Tibial nerve (tissue), 4 donors: ENCODE results near the gene FBF1.
"Not testable (repeated sequence)": the region's sequence is repeated elsewhere in the genome, so short reads cannot be mapped to it uniquely, and the experiment has no call there.

Experiments
- CTCF ChIP-seq, 5 experiments: fragments of 200-600 bp in 3 of 5; fragments of 450-650 bp in 2 of 5; sonication (generic) in 3 of 5; IDR thresholded peaks; one replicate each; pipeline ENCODE4 v1.5.1; 2016 to 2019; ENCODE audit warnings: antibody characterized with exemption in 5 of 5, mild to moderate bottlenecking in 3 of 5, moderate library complexity in 2 of 5
- EP300 ChIP-seq, 2 donors: sonication (generic); formaldehyde crosslinking; IDR thresholded peaks; one replicate each; pipeline ENCODE4 v1.6.1; 2017; ENCODE audit warnings: antibody characterized with exemption in 2 of 2, mild to moderate bottlenecking in 1 of 2

GRCh38 chr17:75865404-75866188 lies 75.2 kb downstream of the FBF1 start:
- not testable (repeated sequence) for TF ChIP-seq CTCF, EP300 (IDR thresholded peaks at IDR 0.05)
